Activated CD4-positive, alpha-beta T cell treated with anti-CD3 and anti-CD28 coated beads for 24 hours (primary cell): ENCODE measurements around the gene OTUB2.
"Not testable (repeated sequence)": the region's sequence is repeated elsewhere in the genome, so short reads cannot be mapped to it uniquely, and the experiment has no call there.

Source experiments
- DNase-seq, 2 donors: peaks; one replicate each; pipeline ENCODE4 v3.0.0-alpha.2; 2020; ENCODE audit warnings: low read depth in 2 of 2

The OTUB2 gene

GRCh38 chr14:94056579-94057308 is 30.6 kb downstream of the OTUB2 start:
- DNase-seq, result no peak

GRCh38 chr14:94058128-94058673 is 32.1 kb downstream of the OTUB2 start:
- DNase-seq, result no peak

DNA sequence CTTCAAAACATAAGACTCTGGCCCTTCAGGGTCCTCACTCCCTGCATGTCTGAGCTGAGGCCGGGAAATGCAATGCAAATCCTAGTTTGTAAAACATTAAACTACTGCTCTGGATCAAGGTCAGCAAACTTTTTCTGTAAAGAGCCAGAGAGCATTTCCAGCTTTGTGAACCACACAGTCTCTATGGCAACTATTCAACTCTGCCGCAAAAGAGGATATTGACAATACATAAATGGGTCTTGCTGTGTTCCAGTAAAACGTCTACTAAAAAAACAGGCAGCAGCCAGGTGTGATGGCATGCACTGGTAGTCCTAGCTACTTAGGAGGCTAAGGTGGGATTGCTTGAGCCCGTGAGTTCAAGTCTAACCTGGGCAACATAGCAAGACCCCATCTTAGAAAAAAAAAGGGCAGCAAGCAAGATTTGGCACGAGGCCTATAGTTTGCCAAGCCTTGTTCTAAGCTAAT is 32.6 kb downstream of the OTUB2 start:
- DNase-seq, result no peak

GRCh38 chr14:94059998-94060397 is 33.9 kb downstream of the OTUB2 start:
- DNase-seq, result no peak

- DNase-seq, result no peak
Measured at GRCh38 chr14:94062344-94062940, 36.3 kb downstream of the OTUB2 start.

DNA sequence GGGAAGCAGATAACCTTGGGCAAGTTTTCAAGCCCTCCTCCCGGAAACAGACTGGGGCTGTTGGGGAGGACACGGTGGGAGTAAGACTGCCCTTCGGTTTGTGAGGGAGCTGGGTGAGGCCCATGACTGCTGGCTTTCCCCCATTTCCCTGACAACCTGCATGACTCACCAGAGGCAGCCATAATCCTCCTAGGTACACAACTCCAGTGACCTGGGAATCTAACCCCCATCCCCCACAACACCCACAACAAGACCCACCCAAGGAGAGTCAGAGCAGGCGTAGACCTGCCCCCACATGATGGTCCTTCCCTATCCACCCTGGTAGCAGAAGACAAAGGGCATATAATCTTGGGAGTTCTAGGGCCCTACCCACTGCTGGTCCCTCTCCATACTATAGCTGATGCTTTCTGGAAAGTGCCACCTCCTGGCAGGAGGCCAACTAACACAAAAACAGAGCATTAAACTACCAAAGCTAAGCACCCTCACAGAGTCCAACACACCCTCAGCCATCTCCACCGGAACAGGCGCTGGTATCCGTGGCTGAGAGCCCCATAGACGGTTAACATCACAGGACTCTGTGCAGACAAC is 40.0 kb downstream of the OTUB2 start:
- no peak for DNase-seq

GRCh38 chr14:94072076-94072475 is 45.9 kb downstream of the OTUB2 start:
- not testable (repeated sequence) for DNase-seq

GRCh38 chr14:94074534-94074933 is 48.4 kb downstream of the OTUB2 start:
- DNase-seq, result no peak

- DNase-seq, result no peak
Measured at GRCh38 chr14:94075008-94075407, 48.9 kb downstream of the OTUB2 start.

DNA sequence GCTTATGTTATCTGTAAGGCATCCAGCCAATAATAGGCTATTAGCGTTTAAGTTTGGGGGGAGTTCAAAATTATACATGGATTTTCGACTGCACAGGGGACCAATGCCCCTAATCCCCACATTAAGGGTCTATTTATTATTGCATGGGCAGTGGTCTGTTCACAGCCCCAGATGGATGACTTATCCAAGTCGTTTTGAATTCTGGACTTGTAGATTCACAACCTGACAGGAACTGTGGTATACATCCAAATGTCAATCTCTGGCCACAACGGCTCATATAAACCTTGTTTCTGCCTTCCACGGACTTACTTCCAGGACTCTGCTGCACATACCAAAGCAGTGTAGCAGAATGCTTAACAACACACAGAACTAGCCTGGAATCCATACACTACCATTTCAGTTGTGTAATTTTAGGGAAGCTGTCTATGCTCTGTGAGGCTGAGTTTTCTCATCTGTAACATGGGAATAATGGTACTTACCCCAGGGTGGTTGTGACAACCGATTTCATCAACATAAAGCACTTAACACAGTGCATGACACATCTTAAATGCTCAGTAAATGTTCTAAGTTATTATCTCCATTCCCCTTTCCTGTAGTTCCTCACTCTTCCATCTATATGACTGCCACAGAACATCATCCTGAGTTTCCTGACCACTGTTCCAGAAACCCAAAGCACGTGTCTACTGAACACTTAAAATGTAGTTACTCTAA is 51.1 kb downstream of the OTUB2 start:
- no peak for DNase-seq

DNA sequence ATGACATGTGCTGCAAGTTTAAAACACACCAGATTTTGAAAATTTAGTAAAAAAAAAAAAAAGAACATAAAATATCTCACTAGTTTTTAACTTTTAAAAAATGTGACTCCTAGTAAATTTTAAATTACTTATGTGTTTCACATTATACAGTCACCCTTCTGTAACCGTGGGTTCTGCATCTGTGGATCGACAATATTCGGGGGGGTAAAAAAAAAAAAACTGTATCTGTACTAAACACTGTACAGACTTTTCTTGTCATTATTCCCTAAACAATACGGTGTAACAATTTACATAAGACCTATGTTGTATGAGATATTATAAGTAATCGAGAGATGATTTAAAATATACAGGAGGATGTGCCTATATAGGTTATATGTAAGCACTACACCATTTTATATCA is 51.7 kb downstream of the OTUB2 start:
- no peak for DNase-seq

DNA sequence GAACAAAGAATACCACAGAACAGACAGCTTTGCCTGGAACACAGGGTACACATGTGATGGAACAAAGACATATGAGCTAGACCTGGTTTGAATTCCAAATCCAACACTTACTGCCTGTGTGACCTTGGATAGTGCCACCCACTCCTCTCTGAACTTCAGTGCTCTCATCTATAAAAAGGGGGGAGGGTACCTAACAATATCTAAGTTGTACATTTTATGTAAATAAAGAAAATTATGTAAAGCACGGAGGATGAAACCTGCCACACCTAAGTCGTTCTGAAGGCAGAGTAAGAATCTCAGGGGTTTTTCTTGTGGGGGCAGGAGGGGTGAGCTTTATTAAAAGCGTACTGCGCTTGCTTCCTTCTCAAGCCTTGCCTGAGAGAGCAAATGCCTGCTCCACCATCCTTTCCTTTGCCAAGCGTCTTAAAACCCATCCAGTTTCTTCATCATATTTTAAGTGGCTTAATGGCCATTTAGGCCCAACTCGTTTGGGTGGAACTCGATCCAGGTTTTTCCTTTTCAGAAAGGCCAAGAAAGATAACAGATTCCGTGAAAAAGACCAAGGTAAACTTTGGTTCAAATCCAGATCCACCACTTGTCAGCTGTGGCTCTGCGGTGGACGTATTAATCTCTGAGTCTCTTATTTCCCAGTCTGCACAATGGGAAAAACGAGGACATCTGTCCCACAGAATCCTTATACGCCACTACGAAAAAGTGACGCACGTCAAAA is 53.9 kb downstream of the OTUB2 start:
- DNase-seq, result no peak

DNA sequence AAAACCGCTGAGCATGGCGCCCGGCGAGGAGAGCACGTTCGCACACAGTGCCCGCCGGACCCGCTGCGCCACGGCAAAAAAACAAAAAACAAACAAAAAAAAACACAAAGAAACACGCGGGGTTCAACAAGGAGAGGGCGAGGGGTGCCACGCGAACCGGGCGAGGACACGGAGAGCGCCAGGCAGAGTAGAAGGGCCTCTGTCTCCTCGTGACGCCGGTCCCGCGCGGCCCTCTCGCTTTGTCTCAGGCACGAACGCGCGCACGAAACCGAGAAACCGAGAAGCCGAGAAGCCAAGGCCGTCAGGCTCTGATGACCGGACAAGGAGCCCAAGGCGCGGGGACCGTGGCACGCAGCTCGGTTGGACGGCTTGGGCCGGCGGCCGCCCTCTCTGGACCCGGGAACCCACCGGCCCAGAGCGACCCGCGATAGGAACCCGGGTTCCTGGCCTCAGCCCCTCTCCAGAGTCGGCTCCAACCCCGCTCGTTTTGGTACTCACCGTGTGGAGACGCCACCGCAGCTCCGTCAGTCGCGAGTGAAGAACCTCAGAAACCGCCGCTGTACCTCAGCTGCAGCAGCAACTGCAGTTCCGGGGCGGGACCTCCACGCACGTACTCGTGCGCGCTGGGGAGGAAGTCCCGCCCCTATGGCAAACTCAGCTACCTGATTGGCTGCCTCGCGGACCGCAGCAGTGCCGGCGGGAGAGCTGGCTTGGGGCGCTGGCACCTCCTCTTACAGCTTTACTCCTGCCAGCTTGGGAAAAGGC is 54.7 kb downstream of the OTUB2 start, which contains the start of the genes DDX24 and IFI27L1:
Gene DDX24, minus strand, starts transcription at position 582 of the 765 bp plus-strand sequence. CDS start 1,460 bp downstream, outside the sequence.
Gene IFI27L1, plus strand, starts transcription at position 690 of the 765 bp plus-strand sequence. CDS start 15,628 bp downstream, outside the sequence.
- DNase-seq, result peak; percentile 90 to 95

DNA sequence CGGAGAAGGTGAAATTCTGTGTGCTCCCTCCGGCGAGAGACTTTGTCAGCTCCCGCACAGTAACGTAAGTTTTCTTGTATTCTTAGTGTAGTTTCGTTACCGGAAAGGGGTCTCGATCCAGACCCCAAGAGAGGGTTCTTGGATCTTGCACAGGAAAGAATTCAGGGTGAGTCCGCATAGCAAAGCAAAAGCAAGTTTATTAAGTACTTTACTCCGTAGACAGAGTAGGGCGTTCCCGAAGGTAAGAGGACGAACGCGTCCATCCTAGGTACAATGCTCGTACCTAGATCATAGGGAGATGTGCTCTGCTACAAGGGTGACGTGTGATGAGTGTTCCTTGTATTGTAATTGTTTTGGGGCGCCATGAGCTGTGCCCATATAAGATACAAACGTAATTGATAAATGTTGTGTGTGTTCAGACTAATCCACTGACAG is 55.3 kb downstream of the OTUB2 start:
- no peak for DNase-seq

DNA sequence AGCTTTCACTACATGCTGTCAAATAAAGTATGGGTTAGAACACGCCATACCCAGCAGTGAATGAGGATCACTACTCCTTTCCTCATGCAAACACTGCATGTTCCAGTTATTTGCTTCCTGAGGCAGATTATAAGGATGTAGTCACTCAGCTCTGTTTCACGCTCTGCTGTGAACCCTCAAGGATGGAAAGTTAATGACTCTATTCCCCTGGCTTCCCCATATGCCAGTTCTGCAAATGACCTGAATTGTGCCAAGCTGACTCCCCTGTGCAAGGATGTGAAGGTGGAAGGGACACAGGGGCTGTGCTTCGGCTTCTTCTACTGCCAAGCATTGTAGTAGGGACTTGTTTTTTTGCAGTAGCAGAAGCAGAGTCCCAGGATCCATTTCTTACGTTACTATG is 61.8 kb downstream of the OTUB2 start:
- no peak for DNase-seq

GRCh38 chr14:94088516-94088915 is 62.4 kb downstream of the OTUB2 start:
- DNase-seq, result no peak

- DNase-seq, result no peak
Measured at GRCh38 chr14:94089479-94089878, 63.3 kb downstream of the OTUB2 start.

- no peak for DNase-seq
Measured at GRCh38 chr14:94093418-94093817, 67.3 kb downstream of the OTUB2 start.

DNA sequence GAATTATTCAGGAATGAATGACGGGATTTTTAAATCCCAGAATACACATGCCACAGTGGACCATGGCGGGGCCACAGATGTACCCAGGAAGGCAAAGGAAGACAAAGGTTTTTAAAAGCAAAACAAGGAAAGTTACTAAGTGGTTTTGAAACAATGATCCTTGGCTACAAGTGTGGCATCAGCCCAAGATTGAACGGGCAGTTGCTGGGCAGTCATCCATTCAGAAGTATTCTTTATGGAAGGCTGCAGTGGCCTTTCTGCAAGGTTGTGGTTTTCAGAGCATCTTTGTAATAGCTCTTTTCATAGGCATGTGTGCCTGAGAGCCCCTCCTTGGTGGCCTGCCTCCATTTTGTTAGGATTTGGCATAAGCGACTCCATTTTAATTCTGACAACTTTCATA is 71.0 kb downstream of the OTUB2 start:
- no peak for DNase-seq
